Measurements from ENCODE around the gene INKA1.
"Not testable (repeated sequence)": the region's sequence is repeated elsewhere in the genome, so short reads cannot be mapped to it uniquely, and the experiment has no call there.

The INKA1 gene

GRCh38 chr3:49813497-49814174 is 10.6 kb downstream of the INKA1 start, which contains the start of gene UBA7:
TSS of gene UBA7 (minus strand) at chr3:49813953. CDS start at chr3:49813787, 166 bp downstream.
- no peak for DNase-seq

- not testable (repeated sequence) for DNase-seq
Observed at GRCh38 chr3:49823131-49823530, 20.1 kb downstream of the INKA1 start.

- no peak for DNase-seq
Observed at GRCh38 chr3:49826016-49826415, 23.0 kb downstream of the INKA1 start.

GRCh38 chr3:49831341-49831740 is 28.3 kb downstream of the INKA1 start:
- no peak for DNase-seq

- DNase-seq: peak; percentile 21 to 44
Observed at GRCh38 chr3:49839193-49839809, 36.2 kb downstream of the INKA1 start.

GRCh38 chr3:49840388-49840787 is 37.3 kb downstream of the INKA1 start:
- DNase-seq: no peak

- DNase-seq: no peak
Observed at GRCh38 chr3:49841126-49841696, 38.1 kb downstream of the INKA1 start.

- no peak for DNase-seq
Observed at GRCh38 chr3:49841806-49842205, 38.7 kb downstream of the INKA1 start.

- DNase-seq: no peak
Observed at GRCh38 chr3:49842843-49843517, 39.9 kb downstream of the INKA1 start.

- DNase-seq: no peak
Observed at GRCh38 chr3:49844464-49845183, 41.6 kb downstream of the INKA1 start.

- no peak for DNase-seq
Observed at GRCh38 chr3:49845694-49846093, 42.6 kb downstream of the INKA1 start.

All from cerebellar nuclear complex (tissue), 1 donor.